Measurements from ENCODE around the gene CYP4F8. TPM values are rescaled to one million over a fixed set of nuclear protein-coding genes. Genes with fewer than 3 reads are reported as not detected.

The CYP4F8 gene
- total and polyA plus RNA-seq, 9 of the 15 experiments (the other 6 are each of a cell fraction or from before 2014, with no cell fraction given), result not detected

GRCh38 chr19:15641901-15642491 is 27.0 kb downstream of the CYP4F8 start (continued):
- TF ChIP-seq CEBPB (tag; IDR thresholded peaks at IDR 0.05) (peak; percentile 59; the same call in 1 of the 2 replicates), ZSCAN29 (IDR thresholded peaks at IDR 0.05) (no peak)

DNA sequence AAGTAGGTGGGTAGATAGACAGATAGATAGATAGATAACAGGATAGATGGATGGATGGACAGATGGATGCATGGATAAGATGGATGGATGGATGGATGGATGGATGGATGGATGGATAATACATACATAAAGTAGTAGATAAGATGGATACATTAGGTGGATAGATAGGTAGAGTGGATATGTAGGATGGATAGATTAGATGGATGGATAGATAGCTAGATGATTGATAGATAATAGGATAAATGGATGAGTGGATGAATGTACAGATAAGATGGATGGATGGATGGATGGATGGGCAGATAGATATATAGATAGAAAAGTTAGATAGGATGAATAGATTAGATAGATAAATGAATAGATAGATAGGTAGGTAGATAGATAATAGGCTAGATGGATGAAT is 27.8 kb downstream of the CYP4F8 start:
- no peaks in the 10 kb centered on the region for H3K9me3 ChIP-seq (replicated peaks; ENCODE audit: control insufficient read depth, insufficient read depth, low read depth, low read length)
- H4K20me1 ChIP-seq (replicated peaks; ENCODE audit: control insufficient read depth, insufficient read depth, low read length), result no peaks in the 10 kb centered on the region; the same call in 1 of the 2 replicates
- no peak overlapping the region for H3K27ac ChIP-seq (ENCODE audit: extremely low read depth, low read depth, low read length)
- no peak overlapping the region for H3K4me3 ChIP-seq
- ChIA-PET POLR2A (interaction anchor here (0.5 to 0.6 kb wide), 2 partner anchors 197 to 455 kb away, joined by 3 read pairs; no protein-coding TSS in a partner anchor), CTCF (ENCODE audit: low intra/inter-chr PET ratio) (no interaction called here)
- intact Hi-C loops (cut with micrococcal nuclease), result no loop called here
- no peaks in the 10 kb centered on the region for H3K79me2 ChIP-seq (ENCODE audit: control insufficient read depth, insufficient read depth, low read length)
- peaks cover 3% of the 10 kb centered on the region for H3K9me1 ChIP-seq (ENCODE audit: control insufficient read depth, insufficient read depth, low read length)
- no peak overlapping the region for H3K4me2 ChIP-seq (ENCODE audit: insufficient read depth, low read length)
- BruUV-seq (replicated peaks), result no TSS peak
- H3K36me3 ChIP-seq (ENCODE audit: control insufficient read depth, insufficient read depth, low read length), result no peaks in the 10 kb centered on the region
- FAIRE-seq (no peak), DNase-seq (ENCODE audit: extremely low read depth in 1 of 4, low spot score in 3 of 4) (no peak), ATAC-seq (no peak)
- H3K27me3 ChIP-seq (ENCODE audit: control insufficient read depth in 2 of 2, insufficient read depth in 2 of 2, low read length in 2 of 2), result peaks cover 0 to 18% of the 10 kb centered on the region in 2 experiments; a peak in 2 of 5 replicates
- in situ Hi-C loops (cut with MboI), result no loop called here
- H3K4me1 ChIP-seq (replicated peaks in 1 of 2; ENCODE audit: control insufficient read depth in 2 of 2, insufficient read depth in 2 of 2, low read length in 2 of 2), result peaks cover 6 to 20% of the 10 kb centered on the region in 2 experiments; a peak in 4 of 5 replicates
- no peak overlapping the region for H3K9ac ChIP-seq (ENCODE audit: insufficient read depth in 1 of 2, low read depth in 2 of 2, low read length in 2 of 2)
- TF ChIP-seq DACH1 (IDR thresholded peaks at IDR 0.05; ENCODE audit: partially characterized antibody) (no peak), HNRNPLL (IDR thresholded peaks at IDR 0.05; ENCODE audit: low read depth, low read length, poor library complexity, severe bottlenecking) (no peak), NCOA2 (IDR thresholded peaks at IDR 0.05; ENCODE audit: partially characterized antibody in 2 of 2) (peak in 1 of 2 experiments; percentile 27), ZNF184 (CRISPR knock-in tag; IDR thresholded peaks at IDR 0.05) (no peak), ZNF511 (CRISPR knock-in tag; IDR thresholded peaks at IDR 0.05) (no peak), ZNF217 (CRISPR knock-in tag; IDR thresholded peaks at IDR 0.05) (no peak)
- no peak overlapping the region for H2AFZ ChIP-seq (ENCODE audit: low read depth, low read length)
